SK-N-SH (cell line): ENCODE results near the gene ETV6.

Source experiments
- CHD2 ChIP-seq: fragments of 150-350 bp; IDR thresholded peaks from 2 replicates; pipeline ENCODE4 v1.6.1; 2018; ENCODE audit warnings: low read length; ENCODE audit not compliant: partially characterized antibody
- CTCF ChIP-seq: fragments of 200-600 bp; sonication (generic); IDR thresholded peaks from 2 replicates; pipeline ENCODE4 v1.6.1; 2017; ENCODE audit warnings: antibody characterized with exemption, mild to moderate bottlenecking, moderate library complexity
- EP300 ChIP-seq, 2 experiments: IDR thresholded peaks; 2 replicates each; pipeline versions ENCODE4 v1.4.0 to v1.6.1; 2012; ENCODE audit warnings: borderline replicate concordance in 1 of 2, low read depth in 1 of 2, low read length in 1 of 2
- FOXM1 ChIP-seq: IDR thresholded peaks from 2 replicates; pipeline ENCODE4 v1.4.0; 2012; ENCODE audit warnings: low read depth, mild to moderate bottlenecking
- RCOR1 ChIP-seq: fragments of 150-350 bp; IDR thresholded peaks from 2 replicates; pipeline ENCODE4 v1.6.1; 2017; ENCODE audit warnings: antibody characterized with exemption, low read length
- TAF1 ChIP-seq: IDR thresholded peaks from 2 replicates; pipeline ENCODE4 v1.6.1; 2012; ENCODE audit warnings: low read depth, mild to moderate bottlenecking, low read length, moderate library complexity, borderline replicate concordance
- TCF12 ChIP-seq: IDR thresholded peaks from 2 replicates; pipeline ENCODE4 v1.4.0; 2012
- TF ChIP-seq, protein P1 (sequence below): IDR thresholded peaks from 2 replicates; pipeline ENCODE4 v1.4.0; 2012; ENCODE audit warnings: low read depth
- TF ChIP-seq, protein P2 (sequence below): fragments of 150-350 bp; IDR thresholded peaks from 2 replicates; pipeline ENCODE4 v1.6.1; 2016; ENCODE audit warnings: mild to moderate bottlenecking, low read depth, low read length

DNA sequence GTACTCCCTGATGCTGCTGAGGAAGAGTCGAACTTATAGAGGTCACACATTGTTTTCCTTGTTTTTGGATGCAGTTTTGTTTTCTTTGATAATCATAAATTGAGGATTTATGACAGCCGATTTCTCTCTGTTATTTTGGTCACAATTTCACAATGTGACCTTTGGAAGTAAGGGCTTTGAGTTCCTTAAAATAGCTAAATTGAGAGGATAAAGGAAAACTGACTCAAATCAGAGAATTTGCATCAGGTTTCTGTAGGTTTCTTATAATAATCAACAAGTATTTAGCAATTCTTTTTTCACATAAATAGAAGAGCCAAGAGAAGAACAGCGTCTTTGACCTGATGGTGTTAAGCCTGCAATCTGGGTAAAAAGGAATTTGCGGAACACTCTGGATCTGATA is 66.1 kb downstream of the ETV6 start:
- TF ChIP-seq, protein P1, sequence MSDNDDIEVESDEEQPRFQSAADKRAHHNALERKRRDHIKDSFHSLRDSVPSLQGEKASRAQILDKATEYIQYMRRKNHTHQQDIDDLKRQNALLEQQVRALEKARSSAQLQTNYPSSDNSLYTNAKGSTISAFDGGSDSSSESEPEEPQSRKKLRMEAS, result no peak
- no peak for TF ChIP-seq CTCF
- TF ChIP-seq TCF12, result no peak
- no peak for TF ChIP-seq FOXM1
- TF ChIP-seq TAF1, result no peak
- TF ChIP-seq CHD2, result no peak
- TF ChIP-seq EP300 (IDR thresholded peaks at IDR 0.05; ENCODE audit: borderline replicate concordance in 1 of 2, low read depth in 1 of 2, low read length in 1 of 2), result no peak
- TF ChIP-seq, protein P2, sequence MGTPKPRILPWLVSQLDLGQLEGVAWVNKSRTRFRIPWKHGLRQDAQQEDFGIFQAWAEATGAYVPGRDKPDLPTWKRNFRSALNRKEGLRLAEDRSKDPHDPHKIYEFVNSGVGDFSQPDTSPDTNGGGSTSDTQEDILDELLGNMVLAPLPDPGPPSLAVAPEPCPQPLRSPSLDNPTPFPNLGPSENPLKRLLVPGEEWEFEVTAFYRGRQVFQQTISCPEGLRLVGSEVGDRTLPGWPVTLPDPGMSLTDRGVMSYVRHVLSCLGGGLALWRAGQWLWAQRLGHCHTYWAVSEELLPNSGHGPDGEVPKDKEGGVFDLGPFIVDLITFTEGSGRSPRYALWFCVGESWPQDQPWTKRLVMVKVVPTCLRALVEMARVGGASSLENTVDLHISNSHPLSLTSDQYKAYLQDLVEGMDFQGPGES, result no peak
- no peak for TF ChIP-seq RCOR1
